ENCODE data around the gene NUDC.

NUDC gene

DNA sequence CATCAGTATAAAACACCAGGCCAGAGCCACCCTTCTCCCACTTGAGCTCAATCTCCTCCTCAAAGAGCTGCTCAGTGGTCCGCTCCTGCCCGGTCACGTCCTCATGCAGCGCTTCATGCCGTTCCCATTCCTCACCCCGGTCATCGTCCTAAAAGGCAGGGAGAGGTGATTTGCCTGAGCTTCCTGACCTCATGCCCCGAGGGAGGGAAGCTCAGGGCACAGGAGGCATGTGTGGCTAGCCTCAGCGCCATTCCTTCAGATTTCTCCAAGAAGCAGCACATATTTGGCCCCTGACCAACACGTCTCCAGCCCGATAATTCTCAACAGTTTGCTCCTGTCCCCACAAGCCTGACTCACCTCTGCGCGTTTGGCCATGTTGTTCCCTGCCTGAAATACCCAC lies 27.3 kb upstream of the NUDC start:
- Histone ChIP-seq H3K27me3 (ENCODE audit: insufficient read depth, low read length) (no peaks in the 10 kb centered on the region), H3K4me1 (ENCODE audit: insufficient read depth, low read length) (peaks cover 4% of the 10 kb centered on the region), H3K9me3 (ENCODE audit: insufficient read depth, low read depth, low read length) (no peaks in the 10 kb centered on the region), H3K9ac (ENCODE audit: low read depth, low read length) (no peak overlapping the region), H3K36me3 (ENCODE audit: insufficient read depth, low read depth, low read length) (peaks cover 49% of the 10 kb centered on the region), H3K27ac (ENCODE audit: low read length) (no peak overlapping the region), H3K4me3 (ENCODE audit: low read length) (no peak overlapping the region)

GRCh38 chr1:26897351-26897750 lies 24.2 kb upstream of the NUDC start:
- no peak overlapping the region for H3K27ac ChIP-seq (ENCODE audit: low read length)
- H3K9ac ChIP-seq (ENCODE audit: low read depth, low read length), result no peak overlapping the region
- H3K4me3 ChIP-seq (ENCODE audit: low read length), result no peak overlapping the region
- H3K36me3 ChIP-seq (ENCODE audit: insufficient read depth, low read depth, low read length), result peaks cover 45% of the 10 kb centered on the region
- H3K9me3 ChIP-seq (ENCODE audit: insufficient read depth, low read depth, low read length), result no peaks in the 10 kb centered on the region
- H3K4me1 ChIP-seq (ENCODE audit: insufficient read depth, low read length), result peaks cover 6% of the 10 kb centered on the region
- H3K27me3 ChIP-seq (ENCODE audit: insufficient read depth, low read length), result no peaks in the 10 kb centered on the region

- Histone ChIP-seq H3K4me3 (ENCODE audit: low read length) (peak within 1 kb of the TSS; percentile 93), H3K27ac (ENCODE audit: low read length) (peak within 1 kb of the TSS; percentile 74), H3K36me3 (ENCODE audit: insufficient read depth, low read depth, low read length) (peaks cover 17% of the 10 kb centered on the region)
These were observed 21.3 kb upstream of the NUDC start, which contains the start of gene GPATCH3 for GRCh38 chr1:26900001-26900814. Gene GPATCH3, minus strand, starts transcription at chr1:26900467. Its CDS starts 25 bp downstream, at chr1:26900442.

GRCh38 chr1:26900815-26901511 lies 20.6 kb upstream of the NUDC start:
- H3K9ac ChIP-seq (ENCODE audit: low read depth, low read length), result peak overlapping the region; percentile 96
- peaks cover 11% of the 10 kb centered on the region for H3K36me3 ChIP-seq (ENCODE audit: insufficient read depth, low read depth, low read length)
- H3K9me3 ChIP-seq (ENCODE audit: insufficient read depth, low read depth, low read length), result no peaks in the 10 kb centered on the region
- no peaks in the 10 kb centered on the region for H3K27me3 ChIP-seq (ENCODE audit: insufficient read depth, low read length)
- H3K27ac ChIP-seq (ENCODE audit: low read length), result peak overlapping the region; percentile 74
- peak overlapping the region; percentile 93 for H3K4me3 ChIP-seq (ENCODE audit: low read length)
- H3K4me1 ChIP-seq (ENCODE audit: insufficient read depth, low read length), result peaks cover 6% of the 10 kb centered on the region

More at GRCh38 chr1:26900001-26900814, 21.3 kb upstream of the NUDC start, which contains the start of gene GPATCH3:
- peaks cover 6% of the 10 kb centered on the region for H3K4me1 ChIP-seq (ENCODE audit: insufficient read depth, low read length)
- no peaks in the 10 kb centered on the region for H3K9me3 ChIP-seq (ENCODE audit: insufficient read depth, low read depth, low read length)
- H3K9ac ChIP-seq (ENCODE audit: low read depth, low read length), result peak within 1 kb of the TSS; percentile 96
- H3K27me3 ChIP-seq (ENCODE audit: insufficient read depth, low read length), result no peaks in the 10 kb centered on the region

DNA sequence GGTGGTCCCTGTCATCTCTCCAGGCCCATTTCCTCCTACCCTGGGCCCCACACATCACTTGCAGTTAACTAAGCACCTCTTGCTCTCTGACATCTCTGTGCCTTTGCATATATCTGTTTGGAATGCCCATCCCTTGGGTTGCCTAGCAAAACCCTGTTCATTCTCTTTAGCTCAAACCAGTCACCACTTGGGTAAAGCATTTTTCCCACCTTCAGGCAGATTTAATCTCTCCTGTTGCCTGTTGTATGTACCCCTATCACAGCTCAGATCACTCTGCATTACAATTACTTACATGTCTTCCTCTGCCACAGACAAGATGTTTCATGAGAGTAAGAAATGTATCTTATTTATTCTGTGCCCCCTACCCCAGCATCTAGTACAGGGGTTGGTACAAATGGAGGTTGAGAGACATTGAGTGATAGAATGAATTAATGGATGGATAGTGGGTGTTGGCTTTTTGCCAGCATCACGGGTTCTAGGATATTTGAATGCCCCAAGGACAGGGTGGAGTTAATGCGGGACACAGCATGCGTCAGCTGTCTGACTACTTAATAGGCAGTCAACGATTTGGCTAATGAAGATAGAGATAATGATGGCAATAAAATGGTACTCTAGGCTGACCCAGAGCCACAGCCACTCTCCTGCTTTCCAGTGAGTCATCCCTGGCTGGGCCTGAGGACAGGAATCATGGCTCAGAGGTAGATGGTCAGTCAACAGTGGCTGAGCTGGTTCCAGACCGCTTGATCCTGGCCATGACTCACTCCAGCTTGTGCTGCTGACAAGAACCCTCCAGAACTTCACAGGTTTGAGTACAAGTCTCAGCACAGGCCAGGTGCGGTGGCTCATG lies 14.2 kb upstream of the NUDC start:
- Histone ChIP-seq H3K4me1 (ENCODE audit: insufficient read depth, low read length) (no peaks in the 10 kb centered on the region), H3K27ac (ENCODE audit: low read length) (no peak overlapping the region)

DNA sequence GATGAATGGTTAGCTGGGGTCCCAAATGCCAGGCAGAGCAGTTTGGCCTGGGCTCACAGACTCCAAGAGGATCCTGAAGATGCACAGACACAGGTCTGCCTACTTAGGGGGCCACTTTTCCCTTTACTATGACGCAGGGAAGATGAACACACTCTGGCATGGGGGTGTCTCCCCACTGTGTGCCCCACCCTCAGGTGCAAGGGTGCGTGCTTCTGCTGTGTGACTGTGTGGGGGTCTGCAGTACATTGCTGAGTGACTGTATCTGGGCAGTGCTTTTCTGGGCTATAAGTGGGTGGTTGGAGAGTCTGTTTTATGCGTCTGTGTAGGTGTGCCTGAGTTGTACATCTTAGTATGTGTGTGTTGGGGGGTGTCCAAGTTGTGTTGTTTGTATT lies 11.6 kb upstream of the NUDC start:
- no peaks in the 10 kb centered on the region for H3K4me1 ChIP-seq (ENCODE audit: insufficient read depth, low read length)
- no peaks in the 10 kb centered on the region for H3K36me3 ChIP-seq (ENCODE audit: insufficient read depth, low read depth, low read length)
- H3K9ac ChIP-seq (ENCODE audit: low read depth, low read length), result no peak overlapping the region
- no peaks in the 10 kb centered on the region for H3K9me3 ChIP-seq (ENCODE audit: insufficient read depth, low read depth, low read length)
- H3K27ac ChIP-seq (ENCODE audit: low read length), result no peak overlapping the region
- H3K4me3 ChIP-seq (ENCODE audit: low read length), result no peak overlapping the region
- H3K27me3 ChIP-seq (ENCODE audit: insufficient read depth, low read length), result no peaks in the 10 kb centered on the region

More for the DNA sequence above, 14.2 kb upstream of the NUDC start:
- Histone ChIP-seq H3K9me3 (ENCODE audit: insufficient read depth, low read depth, low read length) (no peaks in the 10 kb centered on the region), H3K36me3 (ENCODE audit: insufficient read depth, low read depth, low read length) (no peaks in the 10 kb centered on the region), H3K9ac (ENCODE audit: low read depth, low read length) (no peak overlapping the region), H3K4me3 (ENCODE audit: low read length) (no peak overlapping the region), H3K27me3 (ENCODE audit: insufficient read depth, low read length) (no peaks in the 10 kb centered on the region)

GRCh38 chr1:26910343-26911160 lies 11.0 kb upstream of the NUDC start:
- H3K27ac ChIP-seq (ENCODE audit: low read length), result no peak overlapping the region
- no peak overlapping the region for H3K9ac ChIP-seq (ENCODE audit: low read depth, low read length)
- no peak overlapping the region for H3K4me3 ChIP-seq (ENCODE audit: low read length)
- no peaks in the 10 kb centered on the region for H3K9me3 ChIP-seq (ENCODE audit: insufficient read depth, low read depth, low read length)
- H3K4me1 ChIP-seq (ENCODE audit: insufficient read depth, low read length), result no peaks in the 10 kb centered on the region
- no peaks in the 10 kb centered on the region for H3K27me3 ChIP-seq (ENCODE audit: insufficient read depth, low read length)
- H3K36me3 ChIP-seq (ENCODE audit: insufficient read depth, low read depth, low read length), result no peaks in the 10 kb centered on the region

- Histone ChIP-seq H3K9ac (ENCODE audit: low read depth, low read length) (no peak overlapping the region), H3K9me3 (ENCODE audit: insufficient read depth, low read depth, low read length) (no peaks in the 10 kb centered on the region), H3K4me1 (ENCODE audit: insufficient read depth, low read length) (no peaks in the 10 kb centered on the region), H3K27me3 (ENCODE audit: insufficient read depth, low read length) (no peaks in the 10 kb centered on the region), H3K27ac (ENCODE audit: low read length) (no peak overlapping the region), H3K4me3 (ENCODE audit: low read length) (no peak overlapping the region), H3K36me3 (ENCODE audit: insufficient read depth, low read depth, low read length) (no peaks in the 10 kb centered on the region)
These were observed 10.0 kb upstream of the NUDC start for GRCh38 chr1:26911399-26912146.

DNA sequence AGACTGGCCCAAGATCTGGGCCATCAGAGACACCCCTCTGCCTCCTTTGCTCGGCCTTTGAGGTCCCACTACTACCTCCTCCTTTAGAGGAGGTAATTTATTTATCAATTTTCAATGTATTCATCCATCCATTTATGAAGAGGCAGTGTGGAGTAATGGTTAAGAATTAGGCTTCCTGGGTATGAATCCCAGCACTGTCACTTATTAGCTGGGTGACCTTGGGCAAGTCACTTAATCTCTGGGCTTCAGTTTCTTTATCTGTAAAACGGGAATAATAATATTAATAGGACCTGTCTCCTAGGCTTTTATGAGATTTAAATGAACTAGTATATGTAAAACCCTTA lies 9.4 kb upstream of the NUDC start:
- H3K27me3 ChIP-seq (ENCODE audit: insufficient read depth, low read length), result no peaks in the 10 kb centered on the region
- H3K4me1 ChIP-seq (ENCODE audit: insufficient read depth, low read length), result no peaks in the 10 kb centered on the region
- H3K9me3 ChIP-seq (ENCODE audit: insufficient read depth, low read depth, low read length), result no peaks in the 10 kb centered on the region
- H3K36me3 ChIP-seq (ENCODE audit: insufficient read depth, low read depth, low read length), result no peaks in the 10 kb centered on the region
- H3K9ac ChIP-seq (ENCODE audit: low read depth, low read length), result no peak overlapping the region
- no peak overlapping the region for H3K27ac ChIP-seq (ENCODE audit: low read length)
- no peak overlapping the region for H3K4me3 ChIP-seq (ENCODE audit: low read length)

DNA sequence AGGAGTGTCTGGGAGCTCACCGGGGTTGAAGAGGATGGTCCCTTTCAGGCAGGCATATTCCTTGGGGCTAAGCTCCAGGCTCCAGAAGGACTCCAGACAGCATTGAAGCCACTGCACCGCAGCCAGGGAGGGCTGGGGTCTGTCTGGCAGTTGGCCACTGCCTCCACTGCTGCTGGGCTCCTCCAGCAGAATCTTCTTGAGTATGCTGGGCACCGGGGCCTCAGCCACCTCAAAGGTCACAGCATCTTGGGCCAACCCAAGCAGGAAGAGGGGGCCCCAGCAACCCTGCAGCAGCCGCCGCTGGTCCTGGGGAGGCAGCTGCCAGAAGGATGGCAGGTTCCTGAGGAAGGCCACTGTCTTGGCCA lies 8.2 kb upstream of the NUDC start:
- H3K9me3 ChIP-seq (ENCODE audit: insufficient read depth, low read depth, low read length), result no peaks in the 10 kb centered on the region
- H3K9ac ChIP-seq (ENCODE audit: low read depth, low read length), result no peak overlapping the region
- no peak overlapping the region for H3K4me3 ChIP-seq (ENCODE audit: low read length)

More for the DNA sequence above, 8.2 kb upstream of the NUDC start:
- Histone ChIP-seq H3K27ac (ENCODE audit: low read length) (no peak overlapping the region), H3K4me1 (ENCODE audit: insufficient read depth, low read length) (no peaks in the 10 kb centered on the region), H3K36me3 (ENCODE audit: insufficient read depth, low read depth, low read length) (no peaks in the 10 kb centered on the region), H3K27me3 (ENCODE audit: insufficient read depth, low read length) (no peaks in the 10 kb centered on the region)

Data from iPS-20b (cell line).